Activated T-cell treated with anti-CD3 and anti-CD28 coated beads, Interleukin-2, amount 50 U/mL, for 4 hours (primary cell): Measurements from ENCODE around the gene TOMM5. TPM values are rescaled to one million over a fixed set of nuclear protein-coding genes. Genes with fewer than 3 reads are reported as not detected.
"Not testable (repeated sequence)": the region's sequence is repeated elsewhere in the genome, so short reads cannot be mapped to it uniquely, and the experiment has no call there.

Source experiments
- ATAC-seq, 2 donors: fragments of 200-7000 bp; cut with Tn5 transposase; one replicate each; pipeline ENCODE4 v1.10.0; 2021
- DNase-seq: peaks from one replicate; pipeline ENCODE4 v3.0.0-alpha.2; 2020
- H3K27me3 Mint-ChIP-seq: one replicate; pipeline ENCODE4 v1.8.0; 2021; ENCODE audit warnings: low read depth, mixed read lengths
- H3K36me3 Mint-ChIP-seq: one replicate; pipeline ENCODE4 v1.8.0; 2022; ENCODE audit warnings: mixed read lengths; ENCODE audit not compliant: insufficient read depth
- H3K4me1 Mint-ChIP-seq: one replicate; pipeline ENCODE4 v1.8.0; 2021; ENCODE audit warnings: low read depth, mixed read lengths
- H3K4me3 Mint-ChIP-seq: one replicate; pipeline ENCODE4 v1.8.0; 2021; ENCODE audit warnings: mild to moderate bottlenecking, moderate library complexity, mixed read lengths
- H3K9me3 Mint-ChIP-seq: one replicate; pipeline ENCODE4 v1.8.0; 2021; ENCODE audit warnings: mixed read lengths
- total RNA-seq, 3 donors: library from RNA; stranded (reverse); gene quantifications; one replicate each; pipeline ENCODE4 v1.2.1, GENCODE V29; 2021

Gene TOMM5
- total RNA-seq, 3 donors from 2014 or later = 212 to 235 (median 212) TPM

- H3K27me3 Mint-ChIP-seq = peaks cover 2% of the 10 kb centered on the region
- H3K4me1 Mint-ChIP-seq = no peaks in the 10 kb centered on the region
- H3K36me3 Mint-ChIP-seq = no peaks in the 10 kb centered on the region
- H3K4me3 Mint-ChIP-seq = no peak overlapping the region
- no peaks in the 10 kb centered on the region for H3K9me3 Mint-ChIP-seq
- DNase-seq (no peak), ATAC-seq (no peak)
These were observed 30.1 kb upstream of the TOMM5 start for GRCh38 chr9:37622462-37622861.

GRCh38 chr9:37621273-37622121 lies 29.1 kb upstream of the TOMM5 start:
- Mint-ChIP-seq H3K36me3 (no peaks in the 10 kb centered on the region), H3K27me3 (peaks cover 2% of the 10 kb centered on the region), H3K4me3 (no peak overlapping the region), H3K4me1 (no peaks in the 10 kb centered on the region), H3K9me3 (no peaks in the 10 kb centered on the region)
- no peak for ATAC-seq
- no peak for DNase-seq

GRCh38 chr9:37620396-37620795 lies 28.0 kb upstream of the TOMM5 start:
- ATAC-seq = no peak

GRCh38 chr9:37619806-37620205 lies 27.4 kb upstream of the TOMM5 start:
- ATAC-seq = no peak
- Mint-ChIP-seq H3K9me3 (no peaks in the 10 kb centered on the region), H3K4me3 (no peak overlapping the region), H3K27me3 (peaks cover 2% of the 10 kb centered on the region), H3K4me1 (no peaks in the 10 kb centered on the region), H3K36me3 (no peaks in the 10 kb centered on the region)
- DNase-seq = no peak

More at GRCh38 chr9:37620396-37620795, 28.0 kb upstream of the TOMM5 start:
- Mint-ChIP-seq H3K9me3 (no peaks in the 10 kb centered on the region), H3K27me3 (peaks cover 2% of the 10 kb centered on the region), H3K4me3 (no peak overlapping the region), H3K36me3 (no peaks in the 10 kb centered on the region), H3K4me1 (no peaks in the 10 kb centered on the region)
- DNase-seq = no peak

GRCh38 chr9:37618817-37619216 lies 26.4 kb upstream of the TOMM5 start:
- Mint-ChIP-seq H3K9me3 (no peaks in the 10 kb centered on the region), H3K27me3 (peaks cover 5% of the 10 kb centered on the region), H3K4me3 (no peak overlapping the region), H3K36me3 (no peaks in the 10 kb centered on the region), H3K4me1 (no peaks in the 10 kb centered on the region)
- no peak for ATAC-seq
- no peak for DNase-seq

GRCh38 chr9:37617832-37618231 lies 25.4 kb upstream of the TOMM5 start:
- Mint-ChIP-seq H3K27me3 (peaks cover 5% of the 10 kb centered on the region), H3K9me3 (no peaks in the 10 kb centered on the region), H3K4me1 (no peaks in the 10 kb centered on the region), H3K4me3 (no peak overlapping the region), H3K36me3 (no peaks in the 10 kb centered on the region)
- ATAC-seq = no peak
- DNase-seq = no peak

GRCh38 chr9:37617161-37617560 lies 24.8 kb upstream of the TOMM5 start:
- Mint-ChIP-seq H3K9me3 (no peaks in the 10 kb centered on the region), H3K27me3 (peaks cover 8% of the 10 kb centered on the region), H3K4me3 (no peak overlapping the region), H3K36me3 (no peaks in the 10 kb centered on the region), H3K4me1 (no peaks in the 10 kb centered on the region)
- no peak for ATAC-seq
- no peak for DNase-seq

GRCh38 chr9:37611961-37612360 lies 19.6 kb upstream of the TOMM5 start:
- Mint-ChIP-seq H3K36me3 (no peaks in the 10 kb centered on the region), H3K4me1 (no peaks in the 10 kb centered on the region), H3K27me3 (peaks cover 15% of the 10 kb centered on the region), H3K4me3 (no peak overlapping the region), H3K9me3 (no peaks in the 10 kb centered on the region)
- DNase-seq (no peak), ATAC-seq (no peak)

GRCh38 chr9:37611014-37611413 lies 18.6 kb upstream of the TOMM5 start:
- Mint-ChIP-seq H3K27me3 (peaks cover 18% of the 10 kb centered on the region), H3K9me3 (no peaks in the 10 kb centered on the region), H3K4me3 (no peak overlapping the region), H3K4me1 (no peaks in the 10 kb centered on the region), H3K36me3 (no peaks in the 10 kb centered on the region)
- no peak for ATAC-seq
- no peak for DNase-seq

- Mint-ChIP-seq H3K4me1 (no peaks in the 10 kb centered on the region), H3K4me3 (no peak overlapping the region), H3K9me3 (no peaks in the 10 kb centered on the region), H3K27me3 (peaks cover 20% of the 10 kb centered on the region), H3K36me3 (no peaks in the 10 kb centered on the region)
- ATAC-seq (no peak), DNase-seq (no peak)
These were observed 17.5 kb upstream of the TOMM5 start for GRCh38 chr9:37609735-37610397.

GRCh38 chr9:37608250-37608649 lies 15.9 kb upstream of the TOMM5 start:
- H3K27me3 Mint-ChIP-seq = peaks cover 25% of the 10 kb centered on the region
- ATAC-seq = no peak
- no peak for DNase-seq
- no peak overlapping the region for H3K4me3 Mint-ChIP-seq
- H3K9me3 Mint-ChIP-seq = no peaks in the 10 kb centered on the region
- H3K36me3 Mint-ChIP-seq = no peaks in the 10 kb centered on the region
- no peaks in the 10 kb centered on the region for H3K4me1 Mint-ChIP-seq

- Mint-ChIP-seq H3K27me3 (peaks cover 28% of the 10 kb centered on the region), H3K9me3 (no peaks in the 10 kb centered on the region), H3K4me3 (no peak overlapping the region), H3K4me1 (no peaks in the 10 kb centered on the region), H3K36me3 (no peaks in the 10 kb centered on the region)
- no peak for ATAC-seq
- no peak for DNase-seq
These were observed 11.9 kb upstream of the TOMM5 start for GRCh38 chr9:37604296-37604695.

GRCh38 chr9:37602817-37603216 lies 10.4 kb upstream of the TOMM5 start:
- Mint-ChIP-seq H3K9me3 (no peaks in the 10 kb centered on the region), H3K36me3 (no peaks in the 10 kb centered on the region), H3K4me1 (no peaks in the 10 kb centered on the region), H3K4me3 (no peak overlapping the region), H3K27me3 (peaks cover 26% of the 10 kb centered on the region)
- DNase-seq (no peak), ATAC-seq (no peak)

- H3K9me3 Mint-ChIP-seq, ATAC-seq, DNase-seq, H3K4me1 Mint-ChIP-seq, H3K4me3 Mint-ChIP-seq, H3K36me3 Mint-ChIP-seq: not testable (repeated sequence)
- peaks cover 28% of the 10 kb centered on the region for H3K27me3 Mint-ChIP-seq
These were observed 9.7 kb upstream of the TOMM5 start for GRCh38 chr9:37602061-37602460.

GRCh38 chr9:37596504-37596903 lies 4.1 kb upstream of the TOMM5 start:
- H3K4me3 Mint-ChIP-seq = no peak overlapping the region

More at GRCh38 chr9:37596504-37596903, 4.1 kb upstream of the TOMM5 start:
- Mint-ChIP-seq H3K9me3 (no peaks in the 10 kb centered on the region), H3K27me3 (peaks cover 15% of the 10 kb centered on the region), H3K4me1 (peaks cover 12% of the 10 kb centered on the region), H3K36me3 (no peaks in the 10 kb centered on the region)
- no peak for DNase-seq
- ATAC-seq = no peak
